GM21737 (cell line): ENCODE measurements around the gene GNAS-AS1.

Source experiments
- ATAC-seq: cut with Tn5 transposase; IDR thresholded peaks from one replicate; pipeline ENCODE4 v1.9.1; 2021; ENCODE audit warnings: mild to moderate bottlenecking, moderate library complexity; ENCODE audit not compliant: unreplicated experiment

The GNAS-AS1 gene

DNA sequence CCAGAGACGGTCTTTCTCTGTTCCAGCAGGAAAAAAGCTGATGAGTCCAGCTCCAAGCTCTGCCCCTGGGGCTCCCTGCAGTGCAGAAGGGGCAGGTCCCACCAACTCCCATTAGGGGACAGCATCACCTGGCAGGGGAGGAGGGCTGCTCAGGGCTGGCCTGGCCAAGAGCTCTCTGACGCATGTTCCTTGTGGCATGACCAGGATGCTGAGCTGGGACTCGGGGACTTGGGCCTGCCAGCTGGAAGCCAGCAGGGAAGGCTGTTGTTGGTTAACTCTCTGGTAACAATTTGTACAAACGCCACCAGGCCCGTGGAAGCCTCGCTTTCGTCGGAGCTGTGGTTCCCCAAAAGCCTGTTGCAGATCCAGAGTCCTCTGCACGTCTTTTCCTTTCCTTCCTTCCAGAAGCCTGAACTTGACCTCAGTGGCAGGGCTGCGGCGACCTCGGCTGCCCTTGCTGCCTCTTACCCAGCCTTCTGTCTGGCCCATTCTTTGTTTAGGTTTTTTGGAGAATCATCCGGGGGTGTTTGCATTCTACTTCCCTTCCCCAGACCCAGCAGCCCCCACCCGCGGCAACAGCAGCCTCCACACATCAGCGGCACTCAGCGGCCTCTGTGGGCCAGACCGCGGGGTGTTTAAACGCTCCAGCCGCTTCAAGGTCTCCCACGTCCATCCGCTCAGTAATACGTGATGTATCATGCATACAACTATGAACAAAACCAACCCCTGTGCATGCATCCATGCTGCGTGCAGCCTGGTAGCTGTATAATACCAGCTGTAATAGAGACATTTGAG, 63.3 kb downstream of the GNAS-AS1 start:
- no peak for ATAC-seq

DNA sequence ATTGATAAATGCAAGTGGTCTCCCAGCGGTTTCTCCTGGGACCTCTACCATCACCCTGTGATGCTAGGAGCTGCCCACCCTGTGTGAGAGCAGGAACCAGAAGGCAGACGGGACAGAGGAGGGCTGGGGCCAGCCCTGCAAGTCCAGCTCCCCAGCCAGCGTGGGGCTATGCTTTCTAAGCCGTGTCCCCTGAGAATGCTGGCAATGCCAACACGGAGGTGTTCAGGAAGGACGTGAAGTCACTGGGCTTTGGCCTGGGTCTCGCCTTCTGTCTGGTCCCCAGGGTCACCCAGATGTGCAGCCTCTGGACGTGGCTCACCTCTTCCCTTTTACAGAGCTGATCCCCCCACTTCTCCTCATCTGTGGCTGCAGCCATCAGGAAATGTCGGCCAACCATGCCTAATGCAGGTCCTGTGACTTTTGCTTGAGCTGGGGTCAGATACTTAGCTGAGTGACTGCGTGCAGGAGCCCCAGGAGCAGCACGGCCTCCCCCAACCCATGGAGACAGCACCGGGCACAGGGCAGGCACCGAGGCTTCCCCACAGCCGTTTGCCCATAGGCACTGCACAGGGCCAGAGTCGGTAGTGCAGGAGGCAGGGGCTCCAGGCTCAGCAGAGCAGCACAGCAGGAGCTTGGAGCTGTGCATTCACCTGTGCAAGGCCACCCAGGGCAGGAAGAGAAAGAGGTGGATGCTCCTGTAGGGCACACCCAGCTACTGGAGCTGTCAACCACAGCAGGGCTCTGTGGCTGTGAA, 66.2 kb downstream of the GNAS-AS1 start:
- no peak for ATAC-seq

DNA sequence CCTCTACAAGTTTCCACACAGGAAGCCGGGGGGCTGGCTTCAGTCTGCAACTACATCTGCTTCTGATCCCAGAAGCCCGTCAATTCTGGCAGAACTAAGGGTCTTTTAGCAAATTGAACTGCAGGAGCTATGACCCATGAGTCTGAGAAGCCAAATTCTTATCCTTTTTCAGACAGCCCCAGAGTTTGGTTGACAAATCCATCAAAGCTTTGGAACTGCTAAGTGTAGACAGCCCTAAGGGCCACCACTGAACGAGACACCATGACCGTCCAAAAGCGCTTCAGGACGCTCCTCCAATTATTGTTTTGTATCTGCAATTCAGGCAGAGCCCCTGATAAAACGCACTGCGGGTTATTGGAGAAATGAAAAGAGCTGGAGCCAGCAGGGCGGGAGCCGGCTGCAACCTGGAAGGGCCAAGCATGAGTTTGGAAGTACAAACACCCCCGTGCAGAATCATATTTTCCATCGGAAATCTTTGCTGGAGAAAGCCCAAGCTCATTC, 67.1 kb downstream of the GNAS-AS1 start:
- ATAC-seq = no peak

DNA sequence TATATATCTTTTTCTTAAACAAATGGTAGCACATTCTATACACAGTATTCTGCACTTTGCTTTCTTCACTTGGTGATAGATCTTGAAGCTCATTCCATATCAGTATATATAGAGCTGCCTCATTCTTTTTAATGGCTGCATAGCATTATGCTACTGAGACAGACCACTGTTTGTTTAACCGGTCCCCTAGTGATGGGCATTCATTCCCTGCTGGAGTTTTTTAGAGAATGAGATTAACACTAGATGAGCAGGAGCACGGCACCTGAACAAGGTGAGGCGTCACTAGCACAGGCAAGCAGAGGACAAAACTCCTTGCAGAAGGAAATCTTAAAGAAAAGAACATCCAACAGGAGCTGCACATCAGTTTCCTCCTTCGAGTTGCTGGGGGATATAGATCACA, 69.6 kb downstream of the GNAS-AS1 start:
- no peak for ATAC-seq

DNA sequence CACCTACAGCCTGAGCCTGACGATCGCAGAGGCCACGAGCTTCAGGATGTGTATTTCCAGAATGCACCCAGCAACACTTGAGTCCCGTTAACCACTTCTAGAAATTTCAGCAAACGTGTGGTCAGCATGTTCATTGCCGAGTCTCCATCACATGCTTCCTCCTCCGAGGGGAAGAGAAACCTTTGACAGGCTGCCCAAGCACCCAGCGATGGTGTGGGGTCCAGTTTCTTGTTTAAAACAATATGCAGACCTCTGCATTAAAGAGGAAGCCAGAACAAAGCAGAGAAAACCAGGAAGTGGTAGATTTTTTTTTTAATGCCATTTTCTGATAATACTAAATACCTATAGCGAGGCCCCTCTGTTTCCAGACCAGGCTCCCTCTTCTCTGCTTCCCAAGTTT, 71.9 kb downstream of the GNAS-AS1 start:
- no peak for ATAC-seq

DNA sequence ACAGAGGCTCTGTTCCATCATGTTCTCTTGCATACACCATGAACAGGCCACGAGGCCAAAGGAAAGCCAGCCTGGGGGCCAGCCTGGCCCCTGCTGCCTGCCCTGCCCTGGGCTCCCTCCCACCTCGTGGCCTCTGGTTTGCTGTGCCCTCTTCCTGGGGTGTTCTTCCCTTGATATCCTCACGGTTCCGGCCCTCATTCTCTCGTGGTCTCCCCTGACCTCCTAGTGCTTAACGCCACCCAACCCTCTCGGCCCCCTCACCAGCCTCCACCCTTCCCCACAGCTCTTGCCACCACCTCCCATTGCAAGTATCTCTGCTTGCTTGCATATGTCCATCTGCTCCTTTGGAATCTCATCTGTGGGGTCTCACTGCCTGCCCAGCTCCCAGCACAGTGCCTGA, 73.0 kb downstream of the GNAS-AS1 start:
- no peak for ATAC-seq

DNA sequence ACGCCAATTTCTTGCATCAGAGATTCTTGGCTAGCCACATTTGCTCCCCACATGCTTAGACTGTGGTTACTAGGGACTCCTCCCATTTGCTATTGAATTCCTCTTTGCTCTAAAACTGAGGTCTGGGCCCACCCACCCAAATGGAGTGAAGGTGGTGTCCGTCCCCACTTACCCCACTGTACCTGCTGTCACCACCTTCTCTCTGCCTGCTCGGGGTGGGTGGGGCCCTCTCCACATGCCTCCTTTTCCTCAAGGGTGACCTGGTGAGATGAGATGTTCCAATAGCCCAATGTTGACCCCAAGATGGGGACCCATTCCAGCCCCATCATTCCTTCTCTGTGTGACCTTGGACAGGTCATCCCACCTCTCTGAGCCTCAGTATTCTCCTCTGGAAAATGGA, 74.6 kb downstream of the GNAS-AS1 start:
- ATAC-seq = no peak

DNA sequence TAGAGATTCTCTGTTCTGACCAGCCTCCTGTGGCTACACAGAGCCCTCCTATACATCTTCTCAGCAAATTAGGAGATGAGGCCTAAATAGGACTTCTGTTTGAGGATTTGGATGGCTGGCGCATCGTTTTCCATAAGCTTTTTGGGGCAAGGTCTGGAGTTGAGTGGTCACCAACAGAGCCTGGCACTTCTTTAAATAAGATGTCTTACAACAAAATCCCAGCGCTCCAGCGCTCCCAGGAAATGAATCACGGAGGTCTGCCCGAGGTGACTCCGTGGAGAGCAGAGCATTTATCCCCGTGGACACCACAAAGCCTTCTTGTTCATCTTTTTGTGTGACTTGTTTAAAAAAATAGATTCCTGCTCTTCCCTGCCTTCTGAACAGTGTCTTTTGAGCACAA, 75.3 kb downstream of the GNAS-AS1 start:
- no peak for ATAC-seq

DNA sequence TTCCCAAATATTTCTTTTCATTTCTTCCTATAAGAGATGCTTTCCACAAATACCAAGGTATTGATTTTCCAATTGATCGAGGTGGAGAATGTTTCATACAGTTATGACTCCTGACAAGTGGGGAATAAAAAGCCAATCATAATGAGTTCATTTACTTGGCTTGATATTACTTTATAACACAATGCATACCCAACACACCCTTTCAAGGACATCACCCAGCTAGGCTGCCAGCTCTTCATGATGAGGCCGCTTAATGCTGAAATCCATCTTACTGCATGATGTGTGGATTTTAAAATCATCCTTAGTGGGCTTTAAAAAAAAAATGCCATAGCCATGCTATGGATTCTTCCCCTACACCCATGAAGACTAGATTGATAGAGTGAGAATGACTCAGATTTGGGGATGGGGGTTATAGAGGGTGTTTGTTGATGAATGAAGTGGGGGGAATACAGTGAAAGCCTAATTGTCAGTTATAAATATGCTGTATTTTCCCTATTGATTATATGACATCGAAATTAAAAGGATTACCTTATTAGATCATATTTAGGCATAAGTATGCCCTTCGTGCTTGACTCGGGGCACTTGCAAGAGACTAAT, 75.9 kb downstream of the GNAS-AS1 start:
- ATAC-seq = no peak

DNA sequence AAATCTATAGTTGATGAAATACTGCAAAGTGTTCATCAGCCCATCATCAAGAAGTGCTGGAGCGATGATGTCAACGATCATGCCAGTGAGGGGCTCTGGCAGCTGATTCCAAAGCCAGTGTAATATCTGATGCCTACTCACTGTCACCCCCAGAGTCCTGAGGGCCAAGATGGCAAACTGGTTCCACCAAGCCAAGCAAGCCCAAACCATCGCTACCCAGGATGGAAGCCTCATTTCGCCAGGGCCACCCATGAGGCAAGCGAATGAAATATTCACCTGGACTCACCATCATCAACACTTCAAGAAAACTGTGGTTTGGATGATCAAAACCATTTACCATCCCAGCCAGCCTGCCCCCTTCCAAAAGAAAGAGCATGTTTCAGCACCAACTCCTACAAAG, 76.5 kb downstream of the GNAS-AS1 start:
- no peak for ATAC-seq

DNA sequence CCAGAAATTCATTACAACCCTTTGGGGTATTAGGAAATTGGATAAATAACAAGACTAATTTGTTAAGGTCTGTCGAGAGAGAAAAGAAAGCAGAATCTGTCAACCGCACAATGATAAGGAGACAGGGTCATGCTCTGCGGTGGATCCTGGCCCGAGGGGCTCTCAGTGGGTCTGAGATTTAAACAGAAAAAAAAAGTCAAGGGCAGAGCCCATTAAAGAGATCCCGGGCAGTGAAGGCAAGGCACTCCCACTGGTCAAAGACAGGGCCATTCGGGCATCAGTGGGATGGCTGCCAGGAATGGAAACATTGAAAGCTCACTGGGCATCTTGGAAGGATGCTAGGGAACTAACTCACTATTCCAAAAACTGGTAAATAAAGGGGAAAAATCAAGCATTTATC, 77.9 kb downstream of the GNAS-AS1 start:
- ATAC-seq = no peak
